HL-60 (cell line): ENCODE data around the gene NPNT.
"Not testable (repeated sequence)": the region's sequence is repeated elsewhere in the genome, so short reads cannot be mapped to it uniquely, and the experiment has no call there.

Experiments used
- DNase-seq, 2 experiments: peaks; one replicate each; pipeline ENCODE4 v3.0.0-alpha.2; 2010 to 2020; ENCODE audit warnings: low read depth in 1 of 2, low spot score in 1 of 2
- H3K27ac ChIP-seq: fragments of 250-450 bp; sonication (Bioruptor Pico); replicated peaks from 2 replicates; pipeline ENCODE4 v1.5.1; 2020; ENCODE audit warnings: mild to moderate bottlenecking, moderate library complexity
- H3K27me3 ChIP-seq: fragments of 250-450 bp; sonication (Bioruptor Pico); 2 replicates; pipeline ENCODE4 v1.5.1; 2021; ENCODE audit warnings: mild to moderate bottlenecking, moderate library complexity; ENCODE audit not compliant: insufficient read depth, poor library complexity, severe bottlenecking
- H3K4me3 ChIP-seq: replicated peaks from 2 replicates; pipeline ENCODE4 v1.5.1; 2011; ENCODE audit warnings: mild to moderate bottlenecking, control low read depth, low read length; ENCODE audit not compliant: insufficient read depth
- GABPA ChIP-seq: IDR thresholded peaks from 2 replicates; pipeline ENCODE4 v1.6.1; 2012; ENCODE audit warnings: low read depth
- POLR2AphosphoS5 ChIP-seq: IDR thresholded peaks from 2 replicates; pipeline ENCODE4 v1.6.1; 2012; ENCODE audit warnings: low read depth
- SPI1 ChIP-seq: IDR thresholded peaks from 2 replicates; pipeline ENCODE4 v1.6.1; 2012; ENCODE audit warnings: low read depth, mild to moderate bottlenecking, borderline replicate concordance
- long read RNA-seq: library from polyadenylated mRNA; unstranded; transcript quantifications from one replicate; pipeline ENCODE4 v2.0.0, GENCODE V29; 2020
- TF ChIP-seq, protein P1 (sequence below): IDR thresholded peaks from one replicate; pipeline ENCODE4 v1.5.1; 2011; ENCODE audit warnings: low read length, control low read depth, inconsistent platforms; ENCODE audit not compliant: insufficient read depth
- TF ChIP-seq, protein P2 (sequence below): IDR thresholded peaks from 2 replicates; pipeline ENCODE4 v1.6.1; 2012; ENCODE audit warnings: low read depth; ENCODE audit not compliant: insufficient replicate concordance

The NPNT gene, protein sequence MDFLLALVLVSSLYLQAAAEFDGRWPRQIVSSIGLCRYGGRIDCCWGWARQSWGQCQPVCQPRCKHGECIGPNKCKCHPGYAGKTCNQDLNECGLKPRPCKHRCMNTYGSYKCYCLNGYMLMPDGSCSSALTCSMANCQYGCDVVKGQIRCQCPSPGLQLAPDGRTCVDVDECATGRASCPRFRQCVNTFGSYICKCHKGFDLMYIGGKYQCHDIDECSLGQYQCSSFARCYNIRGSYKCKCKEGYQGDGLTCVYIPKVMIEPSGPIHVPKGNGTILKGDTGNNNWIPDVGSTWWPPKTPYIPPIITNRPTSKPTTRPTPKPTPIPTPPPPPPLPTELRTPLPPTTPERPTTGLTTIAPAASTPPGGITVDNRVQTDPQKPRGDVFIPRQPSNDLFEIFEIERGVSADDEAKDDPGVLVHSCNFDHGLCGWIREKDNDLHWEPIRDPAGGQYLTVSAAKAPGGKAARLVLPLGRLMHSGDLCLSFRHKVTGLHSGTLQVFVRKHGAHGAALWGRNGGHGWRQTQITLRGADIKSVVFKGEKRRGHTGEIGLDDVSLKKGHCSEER
- long read RNA-seq: 0 reads

DNA sequence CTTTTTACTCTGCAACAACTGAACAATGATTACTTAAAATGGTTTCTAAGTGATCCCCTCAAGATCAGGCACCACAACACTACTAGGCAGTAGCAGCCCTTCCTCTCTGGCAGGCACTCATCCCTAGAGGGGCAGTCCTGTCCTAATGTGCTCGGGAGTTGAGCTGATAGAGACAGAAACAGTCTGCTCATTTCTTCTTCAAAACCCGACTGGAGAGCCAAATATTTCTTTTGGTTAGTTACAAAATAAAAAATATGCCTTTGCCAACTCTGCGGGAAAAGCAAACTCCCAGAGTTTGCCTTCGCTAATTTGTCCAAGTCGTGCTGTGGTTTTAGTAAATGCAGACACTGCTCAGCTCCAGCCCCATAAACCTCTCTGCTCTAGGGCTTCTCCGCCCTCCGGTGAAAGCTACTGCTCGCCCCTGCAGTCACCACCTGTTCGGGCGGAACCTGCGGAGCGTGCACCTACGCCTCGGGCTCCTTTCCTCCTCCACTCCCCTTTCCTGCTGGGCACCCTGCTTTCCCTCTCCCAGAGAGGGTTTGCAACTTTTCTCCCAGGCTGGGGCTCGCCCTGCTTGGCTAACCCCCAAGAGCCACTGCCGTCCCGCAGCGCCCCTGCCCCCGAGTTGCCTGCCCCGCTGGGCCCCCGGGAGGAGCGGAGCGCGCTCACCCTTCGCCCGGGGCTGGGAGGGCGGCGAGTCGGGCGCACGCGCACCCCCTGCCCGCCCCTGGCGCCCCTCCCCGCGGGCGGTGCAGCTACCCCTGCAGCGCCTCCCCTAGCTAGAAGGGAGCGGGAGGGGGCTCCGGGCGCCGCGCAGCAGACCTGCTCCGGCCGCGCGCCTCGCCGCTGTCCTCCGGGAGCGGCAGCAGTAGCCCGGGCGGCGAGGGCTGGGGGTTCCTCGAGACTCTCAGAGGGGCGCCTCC lies at the start of gene NPNT:
Gene NPNT (plus strand): TSS at position 812 of the 923 bp plus-strand sequence. CDS start 182 bp downstream, outside the sequence.
- peak within 1 kb of the TSS; percentile 6 for H3K4me3 ChIP-seq
- DNase-seq: no peak
- no peak within 1 kb of the TSS for H3K27ac ChIP-seq
- H3K27me3 ChIP-seq: peaks cover 62% of the 10 kb centered on the region
- TF ChIP-seq, protein P1, sequence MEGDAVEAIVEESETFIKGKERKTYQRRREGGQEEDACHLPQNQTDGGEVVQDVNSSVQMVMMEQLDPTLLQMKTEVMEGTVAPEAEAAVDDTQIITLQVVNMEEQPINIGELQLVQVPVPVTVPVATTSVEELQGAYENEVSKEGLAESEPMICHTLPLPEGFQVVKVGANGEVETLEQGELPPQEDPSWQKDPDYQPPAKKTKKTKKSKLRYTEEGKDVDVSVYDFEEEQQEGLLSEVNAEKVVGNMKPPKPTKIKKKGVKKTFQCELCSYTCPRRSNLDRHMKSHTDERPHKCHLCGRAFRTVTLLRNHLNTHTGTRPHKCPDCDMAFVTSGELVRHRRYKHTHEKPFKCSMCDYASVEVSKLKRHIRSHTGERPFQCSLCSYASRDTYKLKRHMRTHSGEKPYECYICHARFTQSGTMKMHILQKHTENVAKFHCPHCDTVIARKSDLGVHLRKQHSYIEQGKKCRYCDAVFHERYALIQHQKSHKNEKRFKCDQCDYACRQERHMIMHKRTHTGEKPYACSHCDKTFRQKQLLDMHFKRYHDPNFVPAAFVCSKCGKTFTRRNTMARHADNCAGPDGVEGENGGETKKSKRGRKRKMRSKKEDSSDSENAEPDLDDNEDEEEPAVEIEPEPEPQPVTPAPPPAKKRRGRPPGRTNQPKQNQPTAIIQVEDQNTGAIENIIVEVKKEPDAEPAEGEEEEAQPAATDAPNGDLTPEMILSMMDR: no peak
- TF ChIP-seq, protein P2, sequence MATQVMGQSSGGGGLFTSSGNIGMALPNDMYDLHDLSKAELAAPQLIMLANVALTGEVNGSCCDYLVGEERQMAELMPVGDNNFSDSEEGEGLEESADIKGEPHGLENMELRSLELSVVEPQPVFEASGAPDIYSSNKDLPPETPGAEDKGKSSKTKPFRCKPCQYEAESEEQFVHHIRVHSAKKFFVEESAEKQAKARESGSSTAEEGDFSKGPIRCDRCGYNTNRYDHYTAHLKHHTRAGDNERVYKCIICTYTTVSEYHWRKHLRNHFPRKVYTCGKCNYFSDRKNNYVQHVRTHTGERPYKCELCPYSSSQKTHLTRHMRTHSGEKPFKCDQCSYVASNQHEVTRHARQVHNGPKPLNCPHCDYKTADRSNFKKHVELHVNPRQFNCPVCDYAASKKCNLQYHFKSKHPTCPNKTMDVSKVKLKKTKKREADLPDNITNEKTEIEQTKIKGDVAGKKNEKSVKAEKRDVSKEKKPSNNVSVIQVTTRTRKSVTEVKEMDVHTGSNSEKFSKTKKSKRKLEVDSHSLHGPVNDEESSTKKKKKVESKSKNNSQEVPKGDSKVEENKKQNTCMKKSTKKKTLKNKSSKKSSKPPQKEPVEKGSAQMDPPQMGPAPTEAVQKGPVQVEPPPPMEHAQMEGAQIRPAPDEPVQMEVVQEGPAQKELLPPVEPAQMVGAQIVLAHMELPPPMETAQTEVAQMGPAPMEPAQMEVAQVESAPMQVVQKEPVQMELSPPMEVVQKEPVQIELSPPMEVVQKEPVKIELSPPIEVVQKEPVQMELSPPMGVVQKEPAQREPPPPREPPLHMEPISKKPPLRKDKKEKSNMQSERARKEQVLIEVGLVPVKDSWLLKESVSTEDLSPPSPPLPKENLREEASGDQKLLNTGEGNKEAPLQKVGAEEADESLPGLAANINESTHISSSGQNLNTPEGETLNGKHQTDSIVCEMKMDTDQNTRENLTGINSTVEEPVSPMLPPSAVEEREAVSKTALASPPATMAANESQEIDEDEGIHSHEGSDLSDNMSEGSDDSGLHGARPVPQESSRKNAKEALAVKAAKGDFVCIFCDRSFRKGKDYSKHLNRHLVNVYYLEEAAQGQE: no peak
- TF ChIP-seq GABPA: no peak
- TF ChIP-seq SPI1: no peak
- no peak for TF ChIP-seq POLR2AphosphoS5

DNA sequence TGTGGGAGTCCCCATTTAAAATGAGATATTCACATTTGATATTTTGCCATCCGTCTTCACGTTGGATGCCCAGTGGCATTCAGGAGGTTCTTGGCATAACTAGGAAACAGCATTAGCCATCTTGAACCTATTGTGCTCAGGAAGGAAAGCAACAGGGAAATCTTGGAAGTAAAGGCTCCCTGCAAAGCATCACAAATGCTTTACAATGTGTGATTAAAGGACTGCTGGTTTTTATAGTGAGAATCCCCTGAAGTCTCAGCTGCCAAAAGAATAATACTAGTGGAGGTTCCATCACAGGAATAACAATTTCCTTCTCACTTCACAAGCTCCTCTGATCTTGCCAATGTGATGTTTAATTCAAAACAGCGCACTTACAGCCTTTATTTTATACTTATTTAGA lies 49.7 kb upstream of the NPNT start:
- Histone ChIP-seq H3K27ac (no peak overlapping the region), H3K4me3 (no peak overlapping the region), H3K27me3 (no peaks in the 10 kb centered on the region)
- TF ChIP-seq, protein P1: no peak
- no peak for TF ChIP-seq GABPA
- no peak for TF ChIP-seq SPI1
- no peak for TF ChIP-seq POLR2AphosphoS5
- TF ChIP-seq, protein P2: no peak
- no peak for DNase-seq

DNA sequence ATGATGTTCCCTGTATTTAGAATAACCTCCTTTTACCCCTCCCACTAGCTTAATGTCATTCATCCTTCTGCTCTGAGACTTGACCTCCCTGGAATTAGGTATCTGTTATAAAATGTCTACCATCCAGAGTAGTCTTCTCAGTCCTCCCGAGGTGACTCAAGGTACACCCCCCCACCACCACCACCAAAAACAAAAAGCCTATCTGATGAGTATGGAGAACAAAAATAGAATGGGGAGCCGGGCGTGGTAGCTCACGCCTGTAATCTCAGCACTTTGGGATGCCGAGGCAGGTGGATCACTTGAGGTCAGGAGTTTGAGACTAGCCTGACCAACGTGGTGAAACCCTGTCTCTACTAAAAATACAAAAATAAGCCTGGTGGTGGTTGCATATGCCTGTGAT lies 46.9 kb upstream of the NPNT start:
- H3K4me3 ChIP-seq, H3K27ac ChIP-seq, DNase-seq, H3K27me3 ChIP-seq: not testable (repeated sequence)

DNA sequence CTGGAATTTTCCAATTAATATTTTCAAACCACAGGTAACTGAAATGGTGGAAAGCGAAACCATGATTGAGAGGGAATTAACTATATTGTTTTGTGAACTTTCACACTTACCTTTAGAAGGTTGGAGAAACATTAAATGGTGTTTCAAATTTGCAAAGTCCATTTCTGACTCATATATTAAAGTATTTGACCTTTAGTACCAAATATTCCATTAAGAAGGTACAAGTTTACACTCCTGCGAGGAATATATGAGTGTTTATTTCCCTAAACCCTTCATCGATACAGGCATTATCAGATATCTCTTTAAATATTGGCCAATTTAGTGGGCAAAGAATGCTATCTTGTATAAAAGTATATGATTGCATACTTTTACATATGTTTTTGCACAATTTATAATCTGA lies 44.1 kb upstream of the NPNT start:
- DNase-seq: no peak
- no peak for TF ChIP-seq GABPA
- no peak for TF ChIP-seq POLR2AphosphoS5
- TF ChIP-seq, protein P2: no peak
- TF ChIP-seq, protein P1: no peak
- no peak for TF ChIP-seq SPI1
- H3K27ac ChIP-seq: no peak overlapping the region
- H3K4me3 ChIP-seq: no peak overlapping the region
- H3K27me3 ChIP-seq: no peaks in the 10 kb centered on the region

DNA sequence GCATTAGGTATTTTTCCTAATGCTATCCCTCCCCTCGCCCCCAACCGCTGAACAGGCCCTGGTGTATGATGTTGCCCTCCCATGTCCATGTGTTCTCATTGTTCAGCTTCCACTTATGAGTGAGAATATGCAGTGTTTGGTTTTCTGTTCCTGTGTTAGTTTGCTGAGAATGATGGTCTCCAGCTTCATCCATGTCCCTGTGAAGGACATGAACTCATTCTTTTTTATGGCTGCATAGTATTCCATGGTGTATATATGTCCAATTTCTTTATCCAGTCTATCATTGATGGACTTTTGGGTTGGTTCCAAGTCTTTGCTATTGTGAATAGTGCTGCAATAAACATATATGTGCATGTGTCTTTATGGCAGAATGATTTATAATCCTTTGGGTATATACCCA lies 43.0 kb upstream of the NPNT start:
- DNase-seq, H3K4me3 ChIP-seq, H3K27ac ChIP-seq, H3K27me3 ChIP-seq: not testable (repeated sequence)
